Tibial nerve (tissue), 4 donors: ENCODE data around the gene PANX2. TPM values are rescaled to one million over a fixed set of nuclear protein-coding genes. Genes with fewer than 3 reads are reported as not detected.

Experiments used
- DNase-seq, 2 donors: peaks; one replicate each; pipeline ENCODE4 v3.0.0-alpha.2; 2019; ENCODE audit warnings: low spot score in 2 of 2
- H3K27ac ChIP-seq, 4 donors: fragments of 200-600 bp; sonication (generic) in 3 of 4; one replicate each; pipeline ENCODE4 v1.5.1; 2017 to 2019; ENCODE audit warnings: mild to moderate bottlenecking in 1 of 4
- H3K27me3 ChIP-seq, 2 donors: fragments of 200-600 bp; sonication (generic) in 1 of 2; one replicate each; pipeline versions ENCODE4 v1.5.1 to v1.6.0; 2017 to 2019
- H3K36me3 ChIP-seq, 3 donors: fragments of 200-600 bp; sonication (generic); one replicate each; pipeline ENCODE4 v1.5.1; 2018 to 2019
- H3K4me1 ChIP-seq, 4 donors: fragments of 200-600 bp; sonication (generic) in 3 of 4; one replicate each; pipeline ENCODE4 v1.5.1; 2017 to 2019
- H3K4me3 ChIP-seq, 4 donors: fragments of 200-600 bp; sonication (generic) in 3 of 4; one replicate each; pipeline ENCODE4 v1.5.1; 2017 to 2019; ENCODE audit warnings: mild to moderate bottlenecking in 1 of 4, moderate library complexity in 1 of 4
- H3K9me3 ChIP-seq, 4 donors: fragments of 200-600 bp; sonication (generic) in 3 of 4; one replicate each; pipeline ENCODE4 v1.5.1; 2017 to 2019
- CTCF ChIP-seq, 5 experiments: fragments of 200-600 bp in 3 of 5; fragments of 450-650 bp in 2 of 5; sonication (generic) in 3 of 5; IDR thresholded peaks; one replicate each; pipeline ENCODE4 v1.5.1; 2016 to 2019; ENCODE audit warnings: antibody characterized with exemption in 5 of 5, mild to moderate bottlenecking in 3 of 5, moderate library complexity in 2 of 5
- EP300 ChIP-seq, 2 donors: sonication (generic); formaldehyde crosslinking; IDR thresholded peaks; one replicate each; pipeline ENCODE4 v1.6.1; 2017; ENCODE audit warnings: antibody characterized with exemption in 2 of 2, mild to moderate bottlenecking in 1 of 2
- POLR2A ChIP-seq, 2 donors: fragments of 450-650 bp; IDR thresholded peaks; one replicate each; pipeline ENCODE4 v1.6.1; 2017; ENCODE audit warnings: antibody characterized with exemption in 2 of 2, mild to moderate bottlenecking in 2 of 2, moderate library complexity in 2 of 2
- WGBS, 2 donors: methylation state at CpG; one replicate each; pipeline ENCODE4 v1.1.5; 2018; 5-methylcytosine and 5-hydroxymethylcytosine counted together
- total RNA-seq, 4 donors: library from RNA; depleted of rRNA; stranded (reverse); fragments of >200 nt; gene quantifications; one replicate each; pipeline ENCODE4 v1.1.0, GENCODE V29; 2016

PANX2 gene
- total RNA-seq, result under 1 TPM in 1 of 4 donors, not detected in 3; 0.30 TPM

- DNase-seq, result no peak
- H3K4me1 ChIP-seq, result peaks cover 0 to 16% (median 6%) of the 10 kb centered on the region in 4 donors
- WGBS, 2 donors, result 17 to 26% methylated on average over 27 to 34 of the region's 105 CpGs
These were observed at the start of gene PANX2 for GRCh38 chr22:50170453-50171318. Gene PANX2 (plus strand): TSS chr22:50170731. CDS start chr22:50170731, 0 bp downstream.

GRCh38 chr22:50121202-50121740 is 49.3 kb upstream of the PANX2 start:
- peaks cover 0 to 25% (median 4%) of the 10 kb centered on the region in 4 donors for H3K9me3 ChIP-seq
- no peak for TF ChIP-seq EP300 (IDR thresholded peaks at IDR 0.05)
- no peak for TF ChIP-seq POLR2A (IDR thresholded peaks at IDR 0.05)
- TF ChIP-seq CTCF (IDR thresholded peaks at IDR 0.05), result no peak
- H3K27me3 ChIP-seq, result peaks cover 0 to 8% of the 10 kb centered on the region in 2 donors
- no peak for DNase-seq
- H3K4me1 ChIP-seq, result no peaks in the 10 kb centered on the region
- 83 to 84% methylated on average over 11 of the region's 11 CpGs for WGBS, 2 donors
- no peak overlapping the region for H3K4me3 ChIP-seq
- no peaks in the 10 kb centered on the region for H3K36me3 ChIP-seq
- H3K27ac ChIP-seq, result no peak overlapping the region

More at GRCh38 chr22:50170453-50171318, at the start of gene PANX2:
- H3K36me3 ChIP-seq, result no peaks in the 10 kb centered on the region
- H3K27ac ChIP-seq, result no peak within 1 kb of the TSS
- peak within 1 kb of the TSS in 3 of 4 donors; percentile 16 to 55 (median 37) for H3K4me3 ChIP-seq
- no peaks in the 10 kb centered on the region for H3K9me3 ChIP-seq
- peaks cover 0 to 43% of the 10 kb centered on the region in 2 donors for H3K27me3 ChIP-seq
- no peak for TF ChIP-seq POLR2A (IDR thresholded peaks at IDR 0.05)
- no peak for TF ChIP-seq CTCF (IDR thresholded peaks at IDR 0.05)
- TF ChIP-seq EP300 (IDR thresholded peaks at IDR 0.05), result no peak

GRCh38 chr22:50123119-50123518 is 47.4 kb upstream of the PANX2 start:
- Histone ChIP-seq H3K4me1 (no peaks in the 10 kb centered on the region), H3K27ac (no peak overlapping the region), H3K27me3 (no peaks in the 10 kb centered on the region), H3K36me3 (no peaks in the 10 kb centered on the region), H3K4me3 (no peak overlapping the region), H3K9me3 (peaks cover 0 to 25% (median 4%) of the 10 kb centered on the region in 4 donors)
- WGBS, 2 donors, result 85 to 86% methylated on average over 4 of the region's 4 CpGs
- TF ChIP-seq POLR2A (IDR thresholded peaks at IDR 0.05) (no peak), EP300 (IDR thresholded peaks at IDR 0.05) (no peak), CTCF (IDR thresholded peaks at IDR 0.05) (no peak)
- DNase-seq, result no peak

- Histone ChIP-seq H3K9me3 (peaks cover 0 to 25% (median 4%) of the 10 kb centered on the region in 4 donors), H3K27ac (no peak overlapping the region), H3K36me3 (no peaks in the 10 kb centered on the region), H3K4me3 (no peak overlapping the region), H3K4me1 (no peaks in the 10 kb centered on the region), H3K27me3 (no peaks in the 10 kb centered on the region)
- no peak for TF ChIP-seq POLR2A (IDR thresholded peaks at IDR 0.05)
- TF ChIP-seq CTCF (IDR thresholded peaks at IDR 0.05), result no peak
- TF ChIP-seq EP300 (IDR thresholded peaks at IDR 0.05), result no peak
- WGBS, 2 donors, result 85 to 86% methylated on average over 9 of the region's 9 CpGs
- no peak for DNase-seq
These were observed 45.5 kb upstream of the PANX2 start for GRCh38 chr22:50125029-50125428.
